Glutamatergic neuron (in vitro differentiated cells): ENCODE results near the gene NFIX. TPM values are rescaled to one million over a fixed set of nuclear protein-coding genes. Genes with fewer than 3 reads are reported as not detected.
A peak's percentile ranks its signal among the peaks of the same experiment; 100 is the strongest.

Experiments
- DNase-seq: peaks from one replicate; pipeline ENCODE4 v3.0.0; 2022
- H3K27ac Mint-ChIP-seq: one replicate; pipeline ENCODE4 v1.8.0; 2020; ENCODE audit warnings: mild to moderate bottlenecking, mixed read lengths, inconsistent platforms; ENCODE audit not compliant: unreplicated experiment
- H3K27me3 Mint-ChIP-seq: one replicate; pipeline ENCODE4 v1.8.0; 2020; ENCODE audit warnings: mild to moderate bottlenecking, moderate library complexity, mixed read lengths, inconsistent platforms; ENCODE audit not compliant: unreplicated experiment
- H3K36me3 Mint-ChIP-seq: one replicate; pipeline ENCODE4 v1.8.0; 2020; ENCODE audit warnings: mild to moderate bottlenecking, mixed read lengths, inconsistent platforms; ENCODE audit not compliant: unreplicated experiment
- H3K4me1 Mint-ChIP-seq: one replicate; pipeline ENCODE4 v1.8.0; 2020; ENCODE audit warnings: mild to moderate bottlenecking, low read depth, mixed read lengths, inconsistent platforms; ENCODE audit not compliant: unreplicated experiment
- H3K4me3 Mint-ChIP-seq: one replicate; pipeline ENCODE4 v1.8.0; 2020; ENCODE audit warnings: mild to moderate bottlenecking, mixed read lengths, inconsistent platforms; ENCODE audit not compliant: unreplicated experiment
- H3K9me3 Mint-ChIP-seq: one replicate; pipeline ENCODE4 v1.8.0; 2020; ENCODE audit warnings: mild to moderate bottlenecking, moderate library complexity, mixed read lengths, inconsistent platforms; ENCODE audit not compliant: unreplicated experiment
- total RNA-seq: library from RNA; stranded (reverse); fragmentation: NEBNext Ultra II Directional; extraction: Animal tissue kit (Norgen Biotek cat#: 25700); gene quantifications from one replicate; pipeline ENCODE4 v1.2.1, GENCODE V29; 2021; ENCODE audit not compliant: unreplicated experiment
- TF ChIP-seq, protein P1 (sequence below): fragments of 200-600 bp; sonication (generic); IDR thresholded peaks from one replicate; pipeline ENCODE4 v1.5.0; 2021; ENCODE audit not compliant: partially characterized antibody, unreplicated experiment

The NFIX gene
- total RNA-seq, 1 donor from 2014 or later: 2.4 TPM

DNA sequence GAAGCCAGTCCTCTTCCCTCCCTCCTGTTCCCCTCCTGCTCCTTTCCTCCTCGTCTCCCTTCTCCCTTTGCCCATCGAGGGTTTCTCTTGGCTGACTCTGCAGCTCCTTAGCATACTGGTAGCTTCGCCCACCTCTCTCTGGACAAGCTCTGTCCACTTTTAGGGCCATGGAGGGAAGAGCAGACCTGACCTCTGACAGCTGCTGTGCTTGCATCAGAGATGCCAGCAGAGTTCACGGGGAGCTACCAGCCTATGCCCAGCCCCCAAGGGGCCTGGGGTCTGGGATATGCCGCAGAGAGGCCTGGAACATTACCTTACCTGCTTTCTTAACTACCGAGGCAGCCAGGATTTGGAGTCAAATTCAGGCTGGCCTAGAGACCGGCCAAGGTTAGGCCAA, 87.7 kb downstream of the NFIX start:
- TF ChIP-seq, protein P1, sequence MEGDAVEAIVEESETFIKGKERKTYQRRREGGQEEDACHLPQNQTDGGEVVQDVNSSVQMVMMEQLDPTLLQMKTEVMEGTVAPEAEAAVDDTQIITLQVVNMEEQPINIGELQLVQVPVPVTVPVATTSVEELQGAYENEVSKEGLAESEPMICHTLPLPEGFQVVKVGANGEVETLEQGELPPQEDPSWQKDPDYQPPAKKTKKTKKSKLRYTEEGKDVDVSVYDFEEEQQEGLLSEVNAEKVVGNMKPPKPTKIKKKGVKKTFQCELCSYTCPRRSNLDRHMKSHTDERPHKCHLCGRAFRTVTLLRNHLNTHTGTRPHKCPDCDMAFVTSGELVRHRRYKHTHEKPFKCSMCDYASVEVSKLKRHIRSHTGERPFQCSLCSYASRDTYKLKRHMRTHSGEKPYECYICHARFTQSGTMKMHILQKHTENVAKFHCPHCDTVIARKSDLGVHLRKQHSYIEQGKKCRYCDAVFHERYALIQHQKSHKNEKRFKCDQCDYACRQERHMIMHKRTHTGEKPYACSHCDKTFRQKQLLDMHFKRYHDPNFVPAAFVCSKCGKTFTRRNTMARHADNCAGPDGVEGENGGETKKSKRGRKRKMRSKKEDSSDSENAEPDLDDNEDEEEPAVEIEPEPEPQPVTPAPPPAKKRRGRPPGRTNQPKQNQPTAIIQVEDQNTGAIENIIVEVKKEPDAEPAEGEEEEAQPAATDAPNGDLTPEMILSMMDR: no peak
- Mint-ChIP-seq H3K4me1 (peaks cover 35% of the 10 kb centered on the region), H3K4me3 (peak overlapping the region; percentile 71), H3K27me3 (peaks cover 17% of the 10 kb centered on the region), H3K27ac (peak overlapping the region; percentile 95), H3K36me3 (no peaks in the 10 kb centered on the region), H3K9me3 (peaks cover 11% of the 10 kb centered on the region)
- no peak for DNase-seq

DNA sequence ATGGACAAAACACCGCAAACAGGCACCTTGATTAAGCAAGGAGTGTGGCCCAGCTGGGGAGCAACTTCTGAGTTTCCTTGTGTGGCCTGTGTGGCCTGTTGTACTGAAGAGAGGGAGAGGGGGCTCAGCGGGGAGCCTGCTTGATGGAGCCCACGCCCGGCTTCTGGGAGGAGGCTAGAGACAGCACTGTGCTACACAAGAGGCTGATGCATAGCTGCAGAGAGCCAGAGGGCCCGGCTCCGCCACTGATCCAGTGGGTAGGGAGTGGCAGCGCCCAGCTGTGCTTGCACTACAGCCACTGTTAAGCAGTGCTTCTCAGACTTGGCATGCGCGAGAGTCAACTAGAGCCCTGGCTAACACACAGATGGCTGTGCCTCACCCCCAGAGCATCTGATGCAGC, 88.4 kb downstream of the NFIX start:
- TF ChIP-seq, protein P1: no peak
- Mint-ChIP-seq H3K36me3 (no peaks in the 10 kb centered on the region), H3K4me1 (peaks cover 33% of the 10 kb centered on the region), H3K27me3 (peaks cover 18% of the 10 kb centered on the region), H3K27ac (peak overlapping the region; percentile 95), H3K4me3 (no peak overlapping the region), H3K9me3 (peaks cover 11% of the 10 kb centered on the region)
- no peak for DNase-seq

- TF ChIP-seq, protein P1: no peak
- peaks cover 17% of the 10 kb centered on the region for H3K27me3 Mint-ChIP-seq
- no peaks in the 10 kb centered on the region for H3K36me3 Mint-ChIP-seq
These were observed 90.4 kb downstream of the NFIX start for GRCh38 chr19:13085666-13086065.

GRCh38 chr19:13086341-13086740, 91.1 kb downstream of the NFIX start:
- TF ChIP-seq, protein P1: no peak
- H3K27me3 Mint-ChIP-seq: peaks cover 18% of the 10 kb centered on the region
- peaks cover 9% of the 10 kb centered on the region for H3K9me3 Mint-ChIP-seq
- DNase-seq: no peak
- no peak overlapping the region for H3K4me3 Mint-ChIP-seq
- no peaks in the 10 kb centered on the region for H3K36me3 Mint-ChIP-seq
- peaks cover 24% of the 10 kb centered on the region for H3K4me1 Mint-ChIP-seq
- H3K27ac Mint-ChIP-seq: no peak overlapping the region

More at GRCh38 chr19:13085666-13086065, 90.4 kb downstream of the NFIX start:
- no peak overlapping the region for H3K4me3 Mint-ChIP-seq
- DNase-seq: no peak
- peaks cover 8% of the 10 kb centered on the region for H3K9me3 Mint-ChIP-seq
- peaks cover 24% of the 10 kb centered on the region for H3K4me1 Mint-ChIP-seq
- H3K27ac Mint-ChIP-seq: no peak overlapping the region

GRCh38 chr19:13087295-13087694, 92.0 kb downstream of the NFIX start:
- TF ChIP-seq, protein P1: no peak
- Mint-ChIP-seq H3K27ac (no peak overlapping the region), H3K27me3 (peaks cover 18% of the 10 kb centered on the region), H3K4me3 (no peak overlapping the region), H3K9me3 (peaks cover 12% of the 10 kb centered on the region), H3K36me3 (no peaks in the 10 kb centered on the region), H3K4me1 (peaks cover 18% of the 10 kb centered on the region)
- DNase-seq: no peak
